ENCODE data around the gene MKI67.

Gene MKI67

GRCh38 chr10:128049226-128050120 lies 76.8 kb downstream of the MKI67 start:
- FAIRE-seq: no peak

- FAIRE-seq: no peak
Observed at GRCh38 chr10:128048819-128049210, 77.4 kb downstream of the MKI67 start.

GRCh38 chr10:128047991-128048818 lies 78.0 kb downstream of the MKI67 start:
- FAIRE-seq: no peak

DNA sequence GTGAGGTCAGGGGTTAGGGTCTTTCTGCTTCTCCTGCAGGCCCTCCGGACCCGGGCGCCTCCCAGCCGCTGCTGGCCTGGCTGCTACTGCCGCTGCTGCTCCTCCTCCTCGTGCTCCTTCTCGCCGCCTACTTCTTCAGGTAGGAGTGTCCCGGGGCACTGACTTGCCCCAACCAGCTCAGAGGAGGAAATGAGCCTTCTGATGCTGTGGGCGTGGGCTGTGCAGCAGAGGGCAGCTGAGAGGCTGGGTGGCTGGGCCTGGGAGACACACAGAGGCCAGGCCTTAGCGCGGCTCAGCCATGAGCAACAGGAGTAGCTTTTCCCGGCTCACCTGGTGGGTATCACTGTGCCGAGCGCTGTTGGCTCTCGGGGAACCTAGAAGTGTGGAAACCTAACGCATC lies 78.9 kb downstream of the MKI67 start:
- no peak for FAIRE-seq

- FAIRE-seq: no peak
Observed at GRCh38 chr10:128046953-128047290, 79.3 kb downstream of the MKI67 start.
